GM21619 (cell line): ENCODE data around the gene TMEM97.
A peak's percentile ranks its signal among the peaks of the same experiment; 100 is the strongest.
"Not testable (repeated sequence)": the region's sequence is repeated elsewhere in the genome, so short reads cannot be mapped to it uniquely, and the experiment has no call there.

Experiments
- ATAC-seq: cut with Tn5 transposase; IDR thresholded peaks from one replicate; pipeline ENCODE4 v1.9.1; 2021; ENCODE audit not compliant: unreplicated experiment

TMEM97 gene

GRCh38 chr17:28335959-28336871, 17.2 kb downstream of the TMEM97 start:
- peak; percentile 3 for ATAC-seq

- ATAC-seq, result no peak
Measured at GRCh38 chr17:28338056-28338768, 19.2 kb downstream of the TMEM97 start.

GRCh38 chr17:28338769-28339212, 19.8 kb downstream of the TMEM97 start:
- not testable (repeated sequence) for ATAC-seq

- no peak for ATAC-seq
Measured at GRCh38 chr17:28339431-28339830, 20.4 kb downstream of the TMEM97 start.

GRCh38 chr17:28340374-28340773, 21.4 kb downstream of the TMEM97 start:
- no peak for ATAC-seq

GRCh38 chr17:28341516-28341915, 22.5 kb downstream of the TMEM97 start:
- ATAC-seq, result no peak

- ATAC-seq, result no peak
Measured at GRCh38 chr17:28342313-28342712, 23.3 kb downstream of the TMEM97 start.

- no peak for ATAC-seq
Measured at GRCh38 chr17:28343491-28343932, 24.5 kb downstream of the TMEM97 start.

- ATAC-seq, result no peak
Measured at GRCh38 chr17:28344011-28344410, 25.0 kb downstream of the TMEM97 start.

- no peak for ATAC-seq
Measured at GRCh38 chr17:28344435-28344901, 25.5 kb downstream of the TMEM97 start.

GRCh38 chr17:28345419-28346198, 26.6 kb downstream of the TMEM97 start:
- no peak for ATAC-seq

- no peak for ATAC-seq
Measured at GRCh38 chr17:28346199-28346580, 27.2 kb downstream of the TMEM97 start.

- ATAC-seq, result no peak
Measured at GRCh38 chr17:28346746-28347246, 27.8 kb downstream of the TMEM97 start.

GRCh38 chr17:28347261-28347891, 28.4 kb downstream of the TMEM97 start:
- no peak for ATAC-seq

GRCh38 chr17:28348979-28349378, 30.0 kb downstream of the TMEM97 start:
- no peak for ATAC-seq

- no peak for ATAC-seq
Measured at GRCh38 chr17:28350271-28350670, 31.3 kb downstream of the TMEM97 start.

- peak; percentile 91 for ATAC-seq
Measured at GRCh38 chr17:28357061-28357900, 38.3 kb downstream of the TMEM97 start, which contains the start of gene POLDIP2. Gene POLDIP2, minus strand, starts transcription at chr17:28357527. Its CDS starts 79 bp downstream, at chr17:28357448.

- ATAC-seq, result no peak
Measured at GRCh38 chr17:28357901-28358197, 38.8 kb downstream of the TMEM97 start.

GRCh38 chr17:28363186-28363585, 44.2 kb downstream of the TMEM97 start:
- no peak for ATAC-seq
